Body of pancreas (tissue), 4 donors: ENCODE data around the gene TRMT44. TPM values are rescaled to one million over a fixed set of nuclear protein-coding genes. Genes with fewer than 3 reads are reported as not detected.
A peak's percentile ranks its signal among the peaks of the same experiment; 100 is the strongest.

ENCODE experiments used
- ATAC-seq: fragments of 150-250 bp; one replicate; pipeline ENCODE4 v1.9.1; 2016
- DNase-seq, 4 donors: peaks; one replicate each; pipeline ENCODE4 v3.0.0-alpha.2; 2019
- H3K27ac ChIP-seq, 4 donors: fragments of 200-600 bp; sonication (generic); 1 replicate in 3 of 4; 2 replicates in 1 of 4; pipeline versions ENCODE4 v1.5.1 to v1.6.1; 2016 to 2019; ENCODE audit warnings: mild to moderate bottlenecking in 1 of 4, mixed read lengths in 1 of 4, moderate library complexity in 1 of 4
- H3K27me3 ChIP-seq, 2 donors: fragments of 200-600 bp; sonication (generic); one replicate each; pipeline ENCODE4 v1.6.0; 2016; ENCODE audit warnings: mild to moderate bottlenecking in 1 of 2
- H3K36me3 ChIP-seq, 2 donors: fragments of 200-600 bp; sonication (generic); replicated peaks in 1 of 2; 2 replicates each; pipeline ENCODE4 v1.5.1; 2016; ENCODE audit warnings: low read depth in 2 of 2; ENCODE audit not compliant: insufficient read depth in 1 of 2
- H3K4me1 ChIP-seq: fragments of 200-600 bp; sonication (generic); one replicate; pipeline ENCODE4 v1.6.0; 2016
- H3K4me3 ChIP-seq, 2 donors: fragments of 200-600 bp; sonication (generic); 1 replicate in 1 of 2; 2 replicates in 1 of 2; pipeline ENCODE4 v1.5.1; 2016 to 2019
- H3K9me3 ChIP-seq, 3 donors: fragments of 200-600 bp; sonication (generic); 1 replicate in 2 of 3; 2 replicates in 1 of 3; pipeline ENCODE4 v1.5.1; 2016
- POLR2A ChIP-seq, 3 donors: fragments of 450-650 bp; IDR thresholded peaks; one replicate each; pipeline ENCODE4 v1.6.1; 2016; ENCODE audit warnings: antibody characterized with exemption in 3 of 3, mild to moderate bottlenecking in 2 of 3
- WGBS, 2 donors: methylation state at CpG; one replicate each; pipeline ENCODE4 v1.1.5; 2017; 5-methylcytosine and 5-hydroxymethylcytosine counted together
- intact Hi-C: fragments of 100-400 bp; cut with DNase I; formaldehyde crosslinking; loops from one replicate; pipeline ENCODE4 v1.15.1; 2023
- total RNA-seq, 2 donors: library from RNA; depleted of rRNA; stranded (reverse); fragments of >200 nt; gene quantifications; one replicate each; pipeline ENCODE4 v1.1.0, GENCODE V29; 2016
- TF ChIP-seq, protein P1 (sequence below), 7 experiments: fragments of 450-650 bp in 4 of 7; fragments of 200-600 bp in 3 of 7; sonication (generic) in 3 of 7; IDR thresholded peaks; one replicate each; pipeline ENCODE4 v1.5.1; 2016 to 2019; ENCODE audit warnings: antibody characterized with exemption in 7 of 7

TRMT44 gene
- total RNA-seq, 2 donors from 2014 or later = 13.2 to 60.0 TPM

DNA sequence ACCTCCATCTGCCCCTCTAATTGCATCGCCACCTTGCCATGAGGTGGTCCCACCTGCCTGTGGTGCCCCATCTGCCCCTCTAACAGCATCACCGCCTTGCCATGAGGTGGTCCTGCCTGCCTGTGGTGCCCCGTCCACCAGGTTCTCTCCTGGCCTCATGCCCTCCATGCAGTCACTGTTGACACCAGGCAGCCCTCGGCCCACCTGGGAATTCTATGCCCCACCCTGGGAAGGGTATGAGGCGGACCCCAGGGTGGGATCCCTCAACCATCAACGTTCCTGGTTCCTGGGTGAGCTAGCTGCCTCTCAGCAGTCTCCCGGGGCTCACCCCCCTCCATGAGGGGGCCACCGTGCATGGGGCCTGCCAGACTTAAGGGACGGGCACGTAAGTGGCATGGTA is 38.9 kb upstream of the TRMT44 start:
- no peak for ATAC-seq
- Histone ChIP-seq H3K4me1 (no peaks in the 10 kb centered on the region), H3K27me3 (no peaks in the 10 kb centered on the region), H3K36me3 (peaks cover 5 to 10% of the 10 kb centered on the region in 2 donors), H3K9me3 (no peaks in the 10 kb centered on the region), H3K27ac (no peak overlapping the region), H3K4me3 (no peak overlapping the region)
- no peak for TF ChIP-seq POLR2A (IDR thresholded peaks at IDR 0.05)
- TF ChIP-seq, protein P1, sequence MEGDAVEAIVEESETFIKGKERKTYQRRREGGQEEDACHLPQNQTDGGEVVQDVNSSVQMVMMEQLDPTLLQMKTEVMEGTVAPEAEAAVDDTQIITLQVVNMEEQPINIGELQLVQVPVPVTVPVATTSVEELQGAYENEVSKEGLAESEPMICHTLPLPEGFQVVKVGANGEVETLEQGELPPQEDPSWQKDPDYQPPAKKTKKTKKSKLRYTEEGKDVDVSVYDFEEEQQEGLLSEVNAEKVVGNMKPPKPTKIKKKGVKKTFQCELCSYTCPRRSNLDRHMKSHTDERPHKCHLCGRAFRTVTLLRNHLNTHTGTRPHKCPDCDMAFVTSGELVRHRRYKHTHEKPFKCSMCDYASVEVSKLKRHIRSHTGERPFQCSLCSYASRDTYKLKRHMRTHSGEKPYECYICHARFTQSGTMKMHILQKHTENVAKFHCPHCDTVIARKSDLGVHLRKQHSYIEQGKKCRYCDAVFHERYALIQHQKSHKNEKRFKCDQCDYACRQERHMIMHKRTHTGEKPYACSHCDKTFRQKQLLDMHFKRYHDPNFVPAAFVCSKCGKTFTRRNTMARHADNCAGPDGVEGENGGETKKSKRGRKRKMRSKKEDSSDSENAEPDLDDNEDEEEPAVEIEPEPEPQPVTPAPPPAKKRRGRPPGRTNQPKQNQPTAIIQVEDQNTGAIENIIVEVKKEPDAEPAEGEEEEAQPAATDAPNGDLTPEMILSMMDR (IDR thresholded peaks at IDR 0.05) = no peak
- no peak for DNase-seq
- intact Hi-C loops = loop anchor here (10.0 kb wide), 2 partner anchors 157 to 227 kb away; no protein-coding TSS in a partner anchor
- WGBS, 2 donors = 81 to 85% methylated on average over 8 to 9 of the region's 10 CpGs

- H3K27me3 ChIP-seq = no peaks in the 10 kb centered on the region
- DNase-seq (no peak), ATAC-seq (no peak)
- intact Hi-C loops = loop anchor here (10.0 kb wide), 2 partner anchors 157 to 227 kb away; no protein-coding TSS in a partner anchor
- no peak overlapping the region for H3K4me3 ChIP-seq
- WGBS, 2 donors = 81 to 86% methylated on average over 7 to 11 of the region's 11 CpGs
- no peaks in the 10 kb centered on the region for H3K9me3 ChIP-seq
- TF ChIP-seq POLR2A (IDR thresholded peaks at IDR 0.05) = no peak
- TF ChIP-seq, protein P1 (IDR thresholded peaks at IDR 0.05) = no peak
- peaks cover 5 to 10% of the 10 kb centered on the region in 2 donors for H3K36me3 ChIP-seq
- H3K4me1 ChIP-seq = no peaks in the 10 kb centered on the region
- H3K27ac ChIP-seq = no peak overlapping the region
These were observed 38.4 kb upstream of the TRMT44 start for GRCh38 chr4:8402181-8402597.

DNA sequence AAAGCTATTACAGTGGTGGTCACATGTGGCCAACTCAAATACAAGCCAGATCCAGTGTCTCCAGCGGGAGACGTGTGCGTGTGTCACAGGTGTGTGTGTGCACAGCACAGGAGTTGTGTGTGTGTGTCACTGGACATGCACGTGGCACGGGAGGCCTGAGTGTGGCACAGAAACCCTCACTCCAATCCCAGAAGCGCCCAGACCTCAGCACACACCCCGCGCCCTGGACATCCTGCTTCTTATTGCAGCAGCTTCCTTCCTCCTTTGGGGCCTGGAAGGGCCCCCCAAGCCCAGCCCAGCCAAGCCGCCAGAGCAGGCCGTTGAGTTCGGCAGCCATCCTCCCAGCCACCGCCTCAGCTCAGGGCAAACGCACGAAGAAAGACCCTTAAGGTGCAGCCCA is 37.9 kb upstream of the TRMT44 start:
- TF ChIP-seq, protein P1 (IDR thresholded peaks at IDR 0.05) = no peak
- no peak for TF ChIP-seq POLR2A (IDR thresholded peaks at IDR 0.05)
- WGBS, 2 donors = 70 to 90% methylated on average over 12 to 14 of the region's 14 CpGs
- Histone ChIP-seq H3K4me3 (no peak overlapping the region), H3K27me3 (no peaks in the 10 kb centered on the region), H3K27ac (no peak overlapping the region), H3K4me1 (no peaks in the 10 kb centered on the region), H3K9me3 (no peaks in the 10 kb centered on the region), H3K36me3 (peaks cover 5 to 10% of the 10 kb centered on the region in 2 donors)
- ATAC-seq (peak; percentile 16), DNase-seq (peak in 1 of 4 donors; percentile 13)
- intact Hi-C loops = loop anchor here (10.0 kb wide), 2 partner anchors 158 to 228 kb away; no protein-coding TSS in a partner anchor

GRCh38 chr4:8403173-8403753 is 37.3 kb upstream of the TRMT44 start:
- Histone ChIP-seq H3K4me3 (no peak overlapping the region), H3K4me1 (no peaks in the 10 kb centered on the region), H3K27ac (no peak overlapping the region), H3K36me3 (peaks cover 5 to 10% of the 10 kb centered on the region in 2 donors), H3K27me3 (no peaks in the 10 kb centered on the region), H3K9me3 (no peaks in the 10 kb centered on the region)
- no peak for TF ChIP-seq POLR2A (IDR thresholded peaks at IDR 0.05)
- TF ChIP-seq, protein P1 (IDR thresholded peaks at IDR 0.05) = peak; percentile 62 to 86 (median 69)
- DNase-seq = peak; percentile 66 to 79 (median 72)
- intact Hi-C loops = loop anchor here (10.0 kb wide), 2 partner anchors 158 to 228 kb away; no protein-coding TSS in a partner anchor
- 46 to 54% methylated on average over 12 of the region's 12 CpGs for WGBS, 2 donors
- peak; percentile 73 for ATAC-seq
